OCI-LY3 (cell line): ENCODE measurements around the gene ADAT2.

Source experiments
- H2AFZ ChIP-seq: fragments of 200-600, 300-600 bp; shearing (Covaris generic); 2 replicates; pipeline ENCODE4 v1.6.0; 2014; ENCODE audit warnings: antibody characterized with exemption, low read depth, low read length
- H3K27ac ChIP-seq: fragments of 200-600, 300-600 bp; sonication (generic); 2 replicates; pipeline ENCODE4 v1.5.1; 2014; ENCODE audit warnings: mild to moderate bottlenecking, low read length, moderate library complexity, mixed read lengths
- H3K27me3 ChIP-seq: fragments of 200-600, 300-600 bp; sonication (generic); 2 replicates; pipeline ENCODE4 v1.6.1; 2014; ENCODE audit warnings: low read depth, low read length, mixed read lengths
- H3K36me3 ChIP-seq: fragments of 200-600, 300-600 bp; sonication (generic); replicated peaks from 2 replicates; pipeline ENCODE3; 2014; ENCODE audit warnings: low read depth, low read length, mixed read lengths
- H3K4me1 ChIP-seq: fragments of 300-600, 200-600 bp; sonication (generic); 2 replicates; pipeline ENCODE4 v1.6.1; 2014; ENCODE audit warnings: low read length, mixed read lengths
- H3K4me2 ChIP-seq: fragments of 200-600, 300-600 bp; sonication (generic); 2 replicates; pipeline ENCODE4 v1.6.1; 2014; ENCODE audit warnings: low read length, mixed read lengths
- H3K4me3 ChIP-seq: fragments of 300-600, 200-600 bp; sonication (generic); 2 replicates; pipeline ENCODE4 v1.5.1; 2014; ENCODE audit warnings: antibody characterized with exemption, mild to moderate bottlenecking, low read length, moderate library complexity
- H3K79me2 ChIP-seq: fragments of 300-600, 200-600 bp; shearing (Covaris generic); 2 replicates; pipeline ENCODE4 v1.6.1; 2014; ENCODE audit warnings: mild to moderate bottlenecking, low read length, mixed read lengths
- H3K9ac ChIP-seq: fragments of 300-600, 200-600 bp; shearing (Covaris generic); 2 replicates; pipeline ENCODE4 v1.6.0; 2014; ENCODE audit warnings: mild to moderate bottlenecking, low read length, moderate library complexity
- H3K9me3 ChIP-seq: fragments of 200-600, 300-600 bp; shearing (Covaris generic); 2 replicates; pipeline ENCODE4 v1.6.1; 2014; ENCODE audit warnings: low read length, mixed read lengths; ENCODE audit not compliant: insufficient read depth
- H4K20me1 ChIP-seq: fragments of 200-600, 300-600 bp; sonication (generic); 2 replicates; pipeline ENCODE4 v1.6.1; 2016; ENCODE audit warnings: low read length, mixed read lengths; ENCODE audit not compliant: insufficient read depth
- CTCF ChIP-seq: fragments of 200-600, 300-600 bp; sonication (generic); IDR thresholded peaks from 2 replicates; pipeline ENCODE4 v1.5.1; 2014; ENCODE audit warnings: antibody characterized with exemption, low read length, low read depth
- EZH2phosphoT487 ChIP-seq: fragments of 200-600 bp; shearing (Covaris generic); IDR thresholded peaks from 2 replicates; pipeline ENCODE4 v1.6.1; 2018; ENCODE audit warnings: antibody characterized with exemption, mixed run types, low read depth

Gene ADAT2

DNA sequence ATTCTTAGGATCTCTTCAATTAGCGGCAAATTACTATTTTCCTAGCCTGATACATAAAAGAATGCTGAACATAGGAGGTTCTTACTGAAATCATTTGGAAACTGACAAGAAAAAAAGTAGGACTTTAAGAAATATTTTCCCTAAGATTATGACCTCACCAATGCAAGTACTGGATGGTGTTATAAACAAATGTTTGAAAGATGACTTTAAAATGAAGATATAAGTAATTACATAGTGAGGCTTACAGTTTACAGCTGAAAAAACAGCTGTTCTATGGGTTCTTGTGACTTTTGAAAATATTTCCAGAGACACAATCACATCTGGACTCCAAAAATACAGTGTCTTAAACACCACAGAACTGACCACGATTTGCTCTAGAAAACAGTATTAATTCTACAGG lies 64.9 kb downstream of the ADAT2 start:
- no peak overlapping the region for H3K9ac ChIP-seq
- no peak overlapping the region for H3K4me2 ChIP-seq
- no peak overlapping the region for H3K4me3 ChIP-seq
- TF ChIP-seq EZH2phosphoT487 (no peak), CTCF (no peak)
- 0 out of 2 replicates have a peak, but pooled peaks cover 2% of the 10 kb centered on the region for H3K4me1 ChIP-seq
- no peaks in the 10 kb centered on the region for H3K36me3 ChIP-seq
- no peaks in the 10 kb centered on the region for H4K20me1 ChIP-seq
- no peaks in the 10 kb centered on the region for H3K79me2 ChIP-seq
- H3K27ac ChIP-seq, result no peak overlapping the region
- H2AFZ ChIP-seq, result no peak overlapping the region
- H3K9me3 ChIP-seq, result no peaks in the 10 kb centered on the region
- H3K27me3 ChIP-seq, result no peaks in the 10 kb centered on the region

GRCh38 chr6:143376861-143377260 lies 73.6 kb downstream of the ADAT2 start:
- H3K36me3 ChIP-seq, result no peaks in the 10 kb centered on the region
- no peak overlapping the region for H3K9ac ChIP-seq
- no peak overlapping the region for H3K27ac ChIP-seq
- no peaks in the 10 kb centered on the region for H4K20me1 ChIP-seq
- 0 out of 2 replicates have a peak, but pooled peaks cover 3% of the 10 kb centered on the region for H3K9me3 ChIP-seq
- no peak overlapping the region for H3K4me3 ChIP-seq
- TF ChIP-seq EZH2phosphoT487 (no peak), CTCF (no peak)
- peaks cover 31% of the 10 kb centered on the region for H3K4me1 ChIP-seq
- no peaks in the 10 kb centered on the region for H3K79me2 ChIP-seq
- no peak overlapping the region for H3K4me2 ChIP-seq
- H2AFZ ChIP-seq, result no peak overlapping the region
- H3K27me3 ChIP-seq, result no peaks in the 10 kb centered on the region

DNA sequence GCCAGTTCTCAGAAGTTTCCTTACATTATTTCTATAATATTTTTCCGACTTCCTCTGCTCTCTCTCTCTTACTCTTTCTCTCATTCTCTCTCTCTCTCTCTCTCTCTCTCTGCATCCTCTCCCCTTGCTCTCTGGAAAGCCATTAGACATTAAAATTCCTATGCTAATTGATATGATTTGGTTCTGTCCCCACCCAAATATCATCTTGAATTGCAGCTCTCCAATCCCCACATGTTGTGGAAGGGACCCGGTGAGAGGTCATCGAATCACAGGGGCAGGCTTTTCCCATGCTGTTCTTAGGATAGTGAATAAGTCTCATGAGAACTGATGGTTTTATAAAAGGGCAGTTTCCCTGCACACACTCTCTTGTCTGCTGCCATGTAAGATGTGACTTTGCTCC lies 74.1 kb downstream of the ADAT2 start:
- Histone ChIP-seq H3K4me3 (no peak overlapping the region), H3K4me1 (peaks cover 32% of the 10 kb centered on the region), H3K9ac (no peak overlapping the region), H3K27ac (no peak overlapping the region), H3K9me3 (0 out of 2 replicates have a peak, but pooled peaks cover 3% of the 10 kb centered on the region), H4K20me1 (no peaks in the 10 kb centered on the region), H3K79me2 (no peaks in the 10 kb centered on the region), H3K36me3 (no peaks in the 10 kb centered on the region), H3K27me3 (no peaks in the 10 kb centered on the region), H3K4me2 (no peak overlapping the region), H2AFZ (no peak overlapping the region)
- no peak for TF ChIP-seq EZH2phosphoT487
- TF ChIP-seq CTCF, result no peak

GRCh38 chr6:143375022-143375585 lies 75.4 kb downstream of the ADAT2 start:
- TF ChIP-seq EZH2phosphoT487 (no peak), CTCF (no peak)

More at GRCh38 chr6:143375022-143375585, 75.4 kb downstream of the ADAT2 start:
- Histone ChIP-seq H3K4me3 (no peak overlapping the region), H3K9me3 (0 out of 2 replicates have a peak, but pooled peaks cover 3% of the 10 kb centered on the region), H3K36me3 (no peaks in the 10 kb centered on the region), H3K79me2 (no peaks in the 10 kb centered on the region), H4K20me1 (no peaks in the 10 kb centered on the region), H3K9ac (no peak overlapping the region), H2AFZ (peak overlapping the region; percentile 70; the same call in 1 of the 2 replicates), H3K27ac (no peak overlapping the region), H3K4me2 (peak overlapping the region; percentile 30; the same call in 1 of the 2 replicates), H3K4me1 (peaks cover 45% of the 10 kb centered on the region), H3K27me3 (no peaks in the 10 kb centered on the region)
